ES-I3 (cell line): ENCODE data around the gene RNU5B-1.
"Not testable (repeated sequence)": the region's sequence is repeated elsewhere in the genome, so short reads cannot be mapped to it uniquely, and the experiment has no call there.

Experiments
- H3K36me3 ChIP-seq: 2 replicates; pipeline ENCODE4 v1.6.1; 2013; ENCODE audit warnings: mild to moderate bottlenecking, low read length, control low read depth, moderate library complexity; ENCODE audit not compliant: insufficient read depth
- H3K4me1 ChIP-seq: 2 replicates; pipeline ENCODE4 v1.6.1; 2013; ENCODE audit warnings: mild to moderate bottlenecking, control low read depth, low read length; ENCODE audit not compliant: insufficient read depth
- H3K9ac ChIP-seq: 2 replicates; pipeline ENCODE4 v1.6.1; 2013; ENCODE audit warnings: low read depth, mild to moderate bottlenecking, low read length, moderate library complexity
- H3K9me3 ChIP-seq: 2 replicates; pipeline ENCODE4 v1.6.1; 2013; ENCODE audit warnings: mild to moderate bottlenecking, low read length, moderate library complexity; ENCODE audit not compliant: control insufficient read depth, insufficient read depth

RNU5B-1 gene

GRCh38 chr15:65304381-65305149 is at the start of gene RNU5B-1:
TSS of gene RNU5B-1 (plus strand) at chr15:65304677.
- Histone ChIP-seq H3K36me3 (no peaks in the 10 kb centered on the region), H3K9ac (peak within 1 kb of the TSS; percentile 72), H3K4me1 (peaks cover 3% of the 10 kb centered on the region; the same call in 1 of the 2 replicates), H3K9me3 (no peaks in the 10 kb centered on the region)

GRCh38 chr15:65254758-65255157 is 49.7 kb upstream of the RNU5B-1 start:
- Histone ChIP-seq H3K36me3 (0 out of 2 replicates have a peak, but pooled peaks cover 2% of the 10 kb centered on the region), H3K9ac (no peak overlapping the region), H3K4me1 (peaks cover 4% of the 10 kb centered on the region; the same call in 1 of the 2 replicates), H3K9me3 (no peaks in the 10 kb centered on the region)

- H3K9me3 ChIP-seq = no peaks in the 10 kb centered on the region
- 0 out of 2 replicates have a peak, but pooled peaks cover 6% of the 10 kb centered on the region for H3K36me3 ChIP-seq
- peaks cover 3% of the 10 kb centered on the region; the same call in 1 of the 2 replicates for H3K4me1 ChIP-seq
- no peak overlapping the region for H3K9ac ChIP-seq
Measured at GRCh38 chr15:65255486-65256140, 48.9 kb upstream of the RNU5B-1 start.

- peaks cover 3% of the 10 kb centered on the region; the same call in 1 of the 2 replicates for H3K4me1 ChIP-seq
- H3K9me3 ChIP-seq = no peaks in the 10 kb centered on the region
- 0 out of 2 replicates have a peak, but pooled peaks cover 6% of the 10 kb centered on the region for H3K36me3 ChIP-seq
- H3K9ac ChIP-seq = no peak overlapping the region
Measured at GRCh38 chr15:65258375-65259262, 45.9 kb upstream of the RNU5B-1 start.

- H3K9me3 ChIP-seq = no peaks in the 10 kb centered on the region
- peaks cover 3% of the 10 kb centered on the region; the same call in 1 of the 2 replicates for H3K4me1 ChIP-seq
- H3K9ac ChIP-seq = no peak overlapping the region
- H3K36me3 ChIP-seq = 0 out of 2 replicates have a peak, but pooled peaks cover 6% of the 10 kb centered on the region
Measured at GRCh38 chr15:65259367-65259797, 45.1 kb upstream of the RNU5B-1 start.

GRCh38 chr15:65260968-65261367 is 43.5 kb upstream of the RNU5B-1 start:
- H3K9me3 ChIP-seq = no peaks in the 10 kb centered on the region
- H3K36me3 ChIP-seq = 0 out of 2 replicates have a peak, but pooled peaks cover 6% of the 10 kb centered on the region
- H3K9ac ChIP-seq = no peak overlapping the region
- peaks cover 12% of the 10 kb centered on the region for H3K4me1 ChIP-seq

- Histone ChIP-seq H3K36me3 (0 out of 2 replicates have a peak, but pooled peaks cover 6% of the 10 kb centered on the region), H3K9ac (no peak overlapping the region), H3K4me1 (peaks cover 12% of the 10 kb centered on the region), H3K9me3 (no peaks in the 10 kb centered on the region)
Measured at GRCh38 chr15:65263313-65263712, 41.2 kb upstream of the RNU5B-1 start.

- H3K9ac ChIP-seq = no peak overlapping the region
- H3K9me3 ChIP-seq = no peaks in the 10 kb centered on the region
- H3K36me3 ChIP-seq = 0 out of 2 replicates have a peak, but pooled peaks cover 1% of the 10 kb centered on the region
- peaks cover 12% of the 10 kb centered on the region for H3K4me1 ChIP-seq
Measured at GRCh38 chr15:65264863-65265430, 39.5 kb upstream of the RNU5B-1 start.

- no peaks in the 10 kb centered on the region for H3K36me3 ChIP-seq
- H3K9me3 ChIP-seq = no peaks in the 10 kb centered on the region
- peaks cover 16% of the 10 kb centered on the region for H3K4me1 ChIP-seq
- H3K9ac ChIP-seq = no peak overlapping the region
Measured at GRCh38 chr15:65266469-65266868, 38.0 kb upstream of the RNU5B-1 start.

- Histone ChIP-seq H3K4me1 (peaks cover 16% of the 10 kb centered on the region), H3K36me3 (no peaks in the 10 kb centered on the region), H3K9me3 (no peaks in the 10 kb centered on the region), H3K9ac (no peak overlapping the region)
Measured at GRCh38 chr15:65268411-65268810, 36.1 kb upstream of the RNU5B-1 start.

- H3K9ac ChIP-seq, H3K4me1 ChIP-seq, H3K9me3 ChIP-seq, H3K36me3 ChIP-seq: not testable (repeated sequence)
Measured at GRCh38 chr15:65270811-65271545, 33.5 kb upstream of the RNU5B-1 start.

GRCh38 chr15:65275104-65275727 is 29.3 kb upstream of the RNU5B-1 start:
- no peaks in the 10 kb centered on the region; the same call in 1 of the 2 replicates for H3K36me3 ChIP-seq
- H3K9me3 ChIP-seq = no peaks in the 10 kb centered on the region
- H3K9ac ChIP-seq = no peak overlapping the region
- H3K4me1 ChIP-seq = peaks cover 4% of the 10 kb centered on the region; the same call in 1 of the 2 replicates

- H3K9ac ChIP-seq = no peak overlapping the region
- no peaks in the 10 kb centered on the region; the same call in 1 of the 2 replicates for H3K36me3 ChIP-seq
- peaks cover under 1% of the 10 kb centered on the region; the same call in 1 of the 2 replicates for H3K4me1 ChIP-seq
- no peaks in the 10 kb centered on the region for H3K9me3 ChIP-seq
Measured at GRCh38 chr15:65275728-65276126, 28.8 kb upstream of the RNU5B-1 start.
